Measurements from ENCODE around the gene RASAL1. TPM values are rescaled to one million over a fixed set of nuclear protein-coding genes. Genes with fewer than 3 reads are reported as not detected.

The RASAL1 gene
- total RNA-seq, 1 experiment from 2014 or later = 85.9 TPM

GRCh38 chr12:113099364-113099763 is 36.2 kb downstream of the RASAL1 start:
- H3K4me1 Mint-ChIP-seq (ENCODE audit: low read depth, unreplicated experiment) = peaks cover 15% of the 10 kb centered on the region
- H3K36me3 Mint-ChIP-seq (ENCODE audit: insufficient read depth, unreplicated experiment) = peaks cover 56% of the 10 kb centered on the region
- H3K9me3 Mint-ChIP-seq (ENCODE audit: low read depth, unreplicated experiment) = no peaks in the 10 kb centered on the region
- no peaks in the 10 kb centered on the region for H3K27me3 Mint-ChIP-seq (ENCODE audit: unreplicated experiment)
- H3K27ac Mint-ChIP-seq (ENCODE audit: unreplicated experiment) = peak overlapping the region; percentile 91
- TF ChIP-seq CTCF (IDR thresholded peaks at IDR 0.05; ENCODE audit: unreplicated experiment) = no peak
- CTCF ChIA-PET = interaction anchor here (1.8 kb wide), 1 partner anchor 107 kb away, joined by 10 read pairs; no protein-coding TSS in a partner anchor
- BruUV-seq (replicated peaks) = no TSS peak
- intact Hi-C loops (cut with micrococcal nuclease; ENCODE audit: unreplicated experiment) = loop anchor here (2.0 to 5.0 kb wide), 2 partner anchors 37 to 107 kb away; no protein-coding TSS in a partner anchor
- no peak overlapping the region for H3K4me3 Mint-ChIP-seq (ENCODE audit: low read depth, unreplicated experiment)
- DNase-seq = no peak

- Mint-ChIP-seq H3K27ac (ENCODE audit: unreplicated experiment) (peak overlapping the region; percentile 91), H3K36me3 (ENCODE audit: insufficient read depth, unreplicated experiment) (peaks cover 57% of the 10 kb centered on the region), H3K27me3 (ENCODE audit: unreplicated experiment) (no peaks in the 10 kb centered on the region), H3K4me1 (ENCODE audit: low read depth, unreplicated experiment) (peaks cover 15% of the 10 kb centered on the region), H3K9me3 (ENCODE audit: low read depth, unreplicated experiment) (no peaks in the 10 kb centered on the region), H3K4me3 (ENCODE audit: low read depth, unreplicated experiment) (peak overlapping the region; percentile 19)
- no TSS peak for BruUV-seq (replicated peaks)
- intact Hi-C loops (cut with micrococcal nuclease; ENCODE audit: unreplicated experiment) = loop anchor here (1.0 to 5.0 kb wide), 4 partner anchors 38 to 106 kb away; no protein-coding TSS in a partner anchor
- DNase-seq = peak; percentile 97
- CTCF ChIA-PET = interaction anchor here (0.9 to 1.9 kb wide), 3 partner anchors 43 to 106 kb away, joined by 3 to 10 read pairs (median 4); no protein-coding TSS in a partner anchor
- peak; percentile 95 for TF ChIP-seq CTCF (IDR thresholded peaks at IDR 0.05; ENCODE audit: unreplicated experiment)
Measured at GRCh38 chr12:113098441-113099028, 37.0 kb downstream of the RASAL1 start.

GRCh38 chr12:113097716-113098440 is 37.7 kb downstream of the RASAL1 start:
- CTCF ChIA-PET = interaction anchor here (1.8 to 1.9 kb wide), 2 partner anchors 55 to 105 kb away, joined by 4 to 10 read pairs; no protein-coding TSS in a partner anchor
- Mint-ChIP-seq H3K27me3 (ENCODE audit: unreplicated experiment) (no peaks in the 10 kb centered on the region), H3K9me3 (ENCODE audit: low read depth, unreplicated experiment) (no peaks in the 10 kb centered on the region), H3K4me1 (ENCODE audit: low read depth, unreplicated experiment) (peaks cover 18% of the 10 kb centered on the region), H3K4me3 (ENCODE audit: low read depth, unreplicated experiment) (peak overlapping the region; percentile 19), H3K27ac (ENCODE audit: unreplicated experiment) (peak overlapping the region; percentile 91), H3K36me3 (ENCODE audit: insufficient read depth, unreplicated experiment) (peaks cover 58% of the 10 kb centered on the region)
- TF ChIP-seq CTCF (IDR thresholded peaks at IDR 0.05; ENCODE audit: unreplicated experiment) = no peak
- no TSS peak for BruUV-seq (replicated peaks)
- DNase-seq = no peak
- intact Hi-C loops (cut with micrococcal nuclease; ENCODE audit: unreplicated experiment) = loop anchor here (1.0 to 5.0 kb wide), 4 partner anchors 39 to 106 kb away; no protein-coding TSS in a partner anchor

GRCh38 chr12:113096675-113097461 is 38.7 kb downstream of the RASAL1 start:
- H3K27me3 Mint-ChIP-seq (ENCODE audit: unreplicated experiment) = peaks cover 6% of the 10 kb centered on the region
- CTCF ChIA-PET = interaction anchor here (0.7 to 1.9 kb wide), 2 partner anchors 56 to 108 kb away, joined by 3 to 4 read pairs; no protein-coding TSS in a partner anchor
- H3K4me1 Mint-ChIP-seq (ENCODE audit: low read depth, unreplicated experiment) = peaks cover 23% of the 10 kb centered on the region
- BruUV-seq (replicated peaks) = TSS peak; percentile 1
- no peak overlapping the region for H3K4me3 Mint-ChIP-seq (ENCODE audit: low read depth, unreplicated experiment)
- no peak for DNase-seq
- no peak for TF ChIP-seq CTCF (IDR thresholded peaks at IDR 0.05; ENCODE audit: unreplicated experiment)
- intact Hi-C loops (cut with micrococcal nuclease; ENCODE audit: unreplicated experiment) = loop anchor here (5.0 kb wide), 1 partner anchor 105 kb away; no protein-coding TSS in a partner anchor
- no peak overlapping the region for H3K27ac Mint-ChIP-seq (ENCODE audit: unreplicated experiment)
- no peaks in the 10 kb centered on the region for H3K9me3 Mint-ChIP-seq (ENCODE audit: low read depth, unreplicated experiment)
- H3K36me3 Mint-ChIP-seq (ENCODE audit: insufficient read depth, unreplicated experiment) = peaks cover 54% of the 10 kb centered on the region
